Measurements from ENCODE around the gene THEM5.
"Not testable (repeated sequence)": the region's sequence is repeated elsewhere in the genome, so short reads cannot be mapped to it uniquely, and the experiment has no call there.

THEM5 gene

DNA sequence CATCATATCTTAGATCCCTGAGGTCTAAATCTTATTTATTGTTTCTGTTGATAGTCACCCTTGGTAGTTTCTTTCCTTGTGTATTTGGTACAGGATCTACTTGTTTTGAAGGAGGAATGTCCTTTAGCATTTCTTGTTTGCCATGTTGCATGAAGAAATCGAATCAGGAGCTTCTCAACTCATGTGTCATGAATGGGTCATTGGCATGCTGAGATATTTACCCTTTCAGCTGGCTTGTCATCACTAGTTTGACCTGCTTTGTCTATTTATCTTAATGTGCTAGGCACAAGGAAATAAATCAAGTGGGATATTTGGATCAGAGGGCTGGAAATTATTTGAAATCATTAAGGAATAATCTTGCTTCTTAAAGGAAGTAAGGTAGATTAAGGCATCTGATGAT, 32.0 kb upstream of the THEM5 start:
- Histone ChIP-seq H3K27me3 (ENCODE audit: control insufficient read depth, insufficient read depth, low read length, poor library complexity, severe bottlenecking) (no peaks in the 10 kb centered on the region), H3K4me1 (ENCODE audit: control insufficient read depth, insufficient read depth, low read length) (no peaks in the 10 kb centered on the region), H3K9me3 (ENCODE audit: control insufficient read depth, low read length) (no peaks in the 10 kb centered on the region), H3K27ac (ENCODE audit: insufficient read depth, low read depth, low read length, poor library complexity, severe bottlenecking) (no peak overlapping the region), H3K36me3 (ENCODE audit: control insufficient read depth, insufficient read depth, low read length) (no peaks in the 10 kb centered on the region), H3K4me3 (ENCODE audit: insufficient read depth, low read depth, low read length) (no peak overlapping the region)
- 92 to 93% methylated on average over 1 of the region's 1 CpG for WGBS, 2 experiments

DNA sequence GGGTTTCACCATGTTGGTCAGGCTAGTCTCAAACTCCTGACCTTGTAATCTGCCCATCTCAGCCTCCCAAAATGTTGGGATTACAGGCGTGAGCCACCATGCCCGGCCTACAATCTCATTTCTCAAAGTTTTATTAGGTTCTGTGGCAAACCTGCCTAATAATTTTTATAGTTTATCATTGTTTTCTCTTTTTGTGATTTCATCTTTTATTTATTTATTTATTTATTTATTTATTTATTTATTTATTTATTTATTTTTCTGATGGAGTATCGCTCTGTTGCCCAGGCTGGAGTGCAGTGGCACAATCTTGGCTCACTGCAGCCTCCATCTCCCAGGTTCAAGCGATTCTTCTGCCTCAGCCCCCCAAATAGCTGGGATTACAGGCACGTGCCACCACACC, 31.4 kb upstream of the THEM5 start:
- not testable (repeated sequence) for H3K4me1 ChIP-seq (ENCODE audit: control insufficient read depth, insufficient read depth, low read length); H3K36me3 ChIP-seq (ENCODE audit: control insufficient read depth, insufficient read depth, low read length); H3K27me3 ChIP-seq (ENCODE audit: control insufficient read depth, insufficient read depth, low read length, poor library complexity, severe bottlenecking); H3K27ac ChIP-seq (ENCODE audit: insufficient read depth, low read depth, low read length, poor library complexity, severe bottlenecking); H3K4me3 ChIP-seq (ENCODE audit: insufficient read depth, low read depth, low read length); H3K9me3 ChIP-seq (ENCODE audit: control insufficient read depth, low read length)
- WGBS, 2 experiments, result 90 to 94% methylated on average over 5 of the region's 5 CpGs

DNA sequence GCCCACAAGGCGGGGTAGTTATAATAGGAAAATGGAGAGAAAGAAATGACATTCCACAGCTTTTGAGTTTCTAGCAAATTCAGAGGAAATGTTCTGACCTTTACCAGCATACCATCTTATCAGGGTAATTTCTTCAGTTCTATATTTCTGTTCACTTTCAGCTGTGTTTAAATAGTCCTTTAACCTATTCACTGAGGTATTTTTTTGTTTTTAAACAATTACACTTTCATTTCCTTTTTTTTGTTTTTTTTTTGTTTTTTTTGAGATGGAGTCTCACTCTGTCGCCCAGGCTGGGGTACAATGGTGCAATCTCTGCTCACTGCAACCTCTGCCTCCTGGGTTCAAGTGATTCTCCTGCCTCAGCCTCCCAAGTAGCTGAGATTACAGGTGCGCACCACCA, 30.9 kb upstream of the THEM5 start:
- H3K4me3 ChIP-seq (ENCODE audit: insufficient read depth, low read depth, low read length); H3K36me3 ChIP-seq (ENCODE audit: control insufficient read depth, insufficient read depth, low read length); H3K27me3 ChIP-seq (ENCODE audit: control insufficient read depth, insufficient read depth, low read length, poor library complexity, severe bottlenecking); H3K4me1 ChIP-seq (ENCODE audit: control insufficient read depth, insufficient read depth, low read length); H3K27ac ChIP-seq (ENCODE audit: insufficient read depth, low read depth, low read length, poor library complexity, severe bottlenecking); H3K9me3 ChIP-seq (ENCODE audit: control insufficient read depth, low read length): not testable (repeated sequence)
- 87 to 94% methylated on average over 2 to 3 of the region's 3 CpGs for WGBS, 2 experiments

DNA sequence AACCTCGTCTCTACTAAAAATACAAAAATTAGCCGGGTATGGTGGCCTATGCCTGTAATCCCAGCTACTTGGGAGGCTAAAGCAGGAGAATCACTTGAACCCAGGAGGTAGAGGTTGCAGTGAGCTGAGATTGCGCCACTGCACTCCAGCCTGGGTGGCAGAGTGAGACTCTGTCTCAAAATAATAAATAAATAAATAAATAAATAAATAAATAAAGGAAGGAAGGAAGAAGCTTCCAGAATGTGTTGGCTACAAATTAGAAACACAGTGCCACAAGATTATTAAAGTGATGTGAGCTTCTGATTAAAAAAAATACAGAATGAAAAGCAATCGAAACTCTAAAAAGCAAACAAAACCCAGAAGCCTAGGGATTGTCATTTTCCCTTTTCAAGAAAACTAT, 30.4 kb upstream of the THEM5 start:
- H3K36me3 ChIP-seq (ENCODE audit: control insufficient read depth, insufficient read depth, low read length); H3K4me1 ChIP-seq (ENCODE audit: control insufficient read depth, insufficient read depth, low read length); H3K27ac ChIP-seq (ENCODE audit: insufficient read depth, low read depth, low read length, poor library complexity, severe bottlenecking); H3K27me3 ChIP-seq (ENCODE audit: control insufficient read depth, insufficient read depth, low read length, poor library complexity, severe bottlenecking); H3K4me3 ChIP-seq (ENCODE audit: insufficient read depth, low read depth, low read length); H3K9me3 ChIP-seq (ENCODE audit: control insufficient read depth, low read length): not testable (repeated sequence)
- 95 to 96% methylated on average over 3 of the region's 4 CpGs for WGBS, 2 experiments

DNA sequence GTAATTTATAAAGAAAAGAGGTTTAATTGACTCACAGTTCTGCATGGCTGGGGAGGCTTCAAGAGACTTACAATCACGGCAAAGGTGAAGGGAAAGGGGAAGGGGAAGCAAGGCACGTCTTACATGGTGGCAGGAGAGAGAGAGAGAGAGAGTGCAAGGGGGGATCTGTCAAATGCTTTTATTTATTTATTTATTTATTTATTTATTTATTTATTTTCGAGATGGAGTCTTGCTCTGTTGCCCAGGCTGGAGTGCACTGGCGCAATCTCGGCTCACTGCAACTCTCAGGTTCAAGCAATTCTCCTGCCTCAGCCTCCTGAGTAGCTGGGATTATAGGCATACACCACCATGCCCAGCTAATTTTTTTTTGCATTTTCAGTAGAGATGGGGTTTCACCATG, 29.4 kb upstream of the THEM5 start:
- 93 to 94% methylated on average over 5 of the region's 5 CpGs for WGBS, 2 experiments
- H3K4me3 ChIP-seq (ENCODE audit: insufficient read depth, low read depth, low read length); H3K27ac ChIP-seq (ENCODE audit: insufficient read depth, low read depth, low read length, poor library complexity, severe bottlenecking); H3K9me3 ChIP-seq (ENCODE audit: control insufficient read depth, low read length); H3K4me1 ChIP-seq (ENCODE audit: control insufficient read depth, insufficient read depth, low read length); H3K36me3 ChIP-seq (ENCODE audit: control insufficient read depth, insufficient read depth, low read length); H3K27me3 ChIP-seq (ENCODE audit: control insufficient read depth, insufficient read depth, low read length, poor library complexity, severe bottlenecking): not testable (repeated sequence)

DNA sequence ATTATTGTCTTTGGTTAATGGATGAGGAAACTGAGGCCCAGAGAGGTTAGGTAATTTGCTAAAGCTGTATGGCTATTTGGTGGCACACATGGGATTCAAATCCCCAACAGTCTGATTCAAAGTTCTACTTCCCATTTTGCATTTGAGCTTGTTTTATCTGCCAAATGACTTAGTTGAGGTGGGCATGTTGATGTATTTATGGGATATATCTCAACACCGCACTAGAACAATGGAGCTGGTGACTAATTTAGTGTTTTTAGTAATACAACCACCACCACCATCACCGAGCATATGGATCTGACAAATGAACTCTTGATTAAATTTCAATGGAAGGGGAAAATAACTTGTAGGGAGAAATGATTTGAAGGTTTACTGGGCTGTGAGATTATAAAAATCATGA, 29.0 kb upstream of the THEM5 start:
- no peaks in the 10 kb centered on the region for H3K36me3 ChIP-seq (ENCODE audit: control insufficient read depth, insufficient read depth, low read length)
- H3K4me3 ChIP-seq (ENCODE audit: insufficient read depth, low read depth, low read length), result no peak overlapping the region
- no peaks in the 10 kb centered on the region for H3K27me3 ChIP-seq (ENCODE audit: control insufficient read depth, insufficient read depth, low read length, poor library complexity, severe bottlenecking)
- no peaks in the 10 kb centered on the region for H3K9me3 ChIP-seq (ENCODE audit: control insufficient read depth, low read length)
- no peak overlapping the region for H3K27ac ChIP-seq (ENCODE audit: insufficient read depth, low read depth, low read length, poor library complexity, severe bottlenecking)
- WGBS, 2 experiments, result 80 to 100% methylated on average over 1 to 2 of the region's 2 CpGs
- no peaks in the 10 kb centered on the region for H3K4me1 ChIP-seq (ENCODE audit: control insufficient read depth, insufficient read depth, low read length)

DNA sequence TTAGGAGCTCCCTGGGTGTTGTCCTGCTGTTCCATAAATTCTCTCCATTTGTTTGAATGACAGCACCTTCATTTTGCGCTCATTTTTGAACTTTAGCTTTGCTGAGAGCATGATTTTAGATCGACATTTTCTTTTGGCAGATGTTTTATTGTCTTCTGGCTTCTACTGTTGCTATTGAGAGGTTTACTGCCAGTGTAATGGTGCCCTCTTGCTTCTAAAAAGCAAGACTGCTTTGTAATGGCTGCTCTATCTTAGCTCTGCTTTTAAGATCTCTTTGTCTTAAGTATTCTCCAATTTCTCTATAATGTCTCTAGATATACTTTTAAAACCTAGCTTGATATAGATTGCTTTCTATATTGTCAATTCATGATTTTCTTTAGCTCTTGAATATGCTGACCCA, 28.0 kb upstream of the THEM5 start:
- Histone ChIP-seq H3K27me3 (ENCODE audit: control insufficient read depth, insufficient read depth, low read length, poor library complexity, severe bottlenecking) (no peaks in the 10 kb centered on the region), H3K9me3 (ENCODE audit: control insufficient read depth, low read length) (no peaks in the 10 kb centered on the region), H3K36me3 (ENCODE audit: control insufficient read depth, insufficient read depth, low read length) (no peaks in the 10 kb centered on the region), H3K27ac (ENCODE audit: insufficient read depth, low read depth, low read length, poor library complexity, severe bottlenecking) (no peak overlapping the region), H3K4me1 (ENCODE audit: control insufficient read depth, insufficient read depth, low read length) (no peaks in the 10 kb centered on the region), H3K4me3 (ENCODE audit: insufficient read depth, low read depth, low read length) (no peak overlapping the region)
- 42 to 46% methylated on average over 2 of the region's 2 CpGs for WGBS, 2 experiments

DNA sequence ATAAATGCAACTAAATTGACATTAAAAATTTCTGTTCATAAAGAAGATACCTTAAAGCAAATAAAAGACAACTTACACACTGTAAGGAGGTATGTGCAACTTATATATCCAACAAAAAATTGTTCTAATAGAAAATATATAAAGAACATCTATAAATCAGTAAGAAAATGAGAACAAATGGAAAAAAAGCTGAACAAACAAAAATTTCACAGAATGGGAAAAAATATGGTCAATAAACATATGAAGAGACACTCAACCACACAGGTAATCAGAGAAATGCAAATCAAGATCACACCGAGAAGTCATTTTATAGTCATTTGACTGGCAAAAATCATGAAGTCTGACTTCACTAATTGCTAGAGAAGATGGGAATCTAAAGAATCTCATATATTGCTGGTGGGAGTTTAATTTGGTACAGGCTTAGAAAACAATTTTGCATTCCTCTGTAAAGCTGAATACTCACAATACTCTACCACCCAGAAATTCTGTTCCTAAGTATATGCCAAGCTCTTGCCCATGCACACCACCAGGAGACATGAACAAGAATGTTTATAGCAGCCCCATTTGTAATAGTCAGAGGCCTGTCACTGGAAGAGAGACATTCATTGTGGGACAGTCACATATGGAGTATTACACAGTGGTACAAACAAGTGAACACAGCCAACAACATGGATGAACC, 22.0 kb upstream of the THEM5 start:
- Histone ChIP-seq H3K36me3 (ENCODE audit: control insufficient read depth, insufficient read depth, low read length) (no peaks in the 10 kb centered on the region), H3K27ac (ENCODE audit: insufficient read depth, low read depth, low read length, poor library complexity, severe bottlenecking) (no peak overlapping the region), H3K9me3 (ENCODE audit: control insufficient read depth, low read length) (no peaks in the 10 kb centered on the region), H3K4me1 (ENCODE audit: control insufficient read depth, insufficient read depth, low read length) (peaks cover 5% of the 10 kb centered on the region), H3K27me3 (ENCODE audit: control insufficient read depth, insufficient read depth, low read length, poor library complexity, severe bottlenecking) (no peaks in the 10 kb centered on the region), H3K4me3 (ENCODE audit: insufficient read depth, low read depth, low read length) (no peak overlapping the region)
- 89 to 100% methylated on average over 1 of the region's 1 CpG for WGBS, 2 experiments

DNA sequence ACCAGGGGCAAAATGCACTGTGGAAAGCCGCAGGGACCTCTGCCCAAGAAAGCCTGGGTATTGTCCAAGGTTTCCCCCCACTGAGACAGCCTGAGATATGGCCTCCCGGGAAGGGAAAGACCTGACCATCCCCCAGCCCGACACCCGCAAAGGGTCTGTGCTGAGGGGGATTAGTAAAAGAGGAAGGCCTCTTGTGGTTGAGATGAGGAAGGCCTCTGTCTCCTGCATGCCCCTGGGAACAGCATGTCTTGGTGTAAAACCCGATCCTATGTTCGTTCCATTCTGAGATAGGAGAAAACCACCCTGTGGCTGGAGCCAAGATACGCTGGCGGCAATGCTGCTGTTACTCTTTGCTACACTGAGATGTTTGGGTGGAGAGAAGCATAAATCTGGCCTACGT, 19.3 kb upstream of the THEM5 start:
- H3K4me1 ChIP-seq (ENCODE audit: control insufficient read depth, insufficient read depth, low read length); H3K9me3 ChIP-seq (ENCODE audit: control insufficient read depth, low read length); H3K27me3 ChIP-seq (ENCODE audit: control insufficient read depth, insufficient read depth, low read length, poor library complexity, severe bottlenecking); H3K4me3 ChIP-seq (ENCODE audit: insufficient read depth, low read depth, low read length); H3K27ac ChIP-seq (ENCODE audit: insufficient read depth, low read depth, low read length, poor library complexity, severe bottlenecking); H3K36me3 ChIP-seq (ENCODE audit: control insufficient read depth, insufficient read depth, low read length): not testable (repeated sequence)
- 45 to 48% methylated on average over 8 to 9 of the region's 9 CpGs for WGBS, 2 experiments

DNA sequence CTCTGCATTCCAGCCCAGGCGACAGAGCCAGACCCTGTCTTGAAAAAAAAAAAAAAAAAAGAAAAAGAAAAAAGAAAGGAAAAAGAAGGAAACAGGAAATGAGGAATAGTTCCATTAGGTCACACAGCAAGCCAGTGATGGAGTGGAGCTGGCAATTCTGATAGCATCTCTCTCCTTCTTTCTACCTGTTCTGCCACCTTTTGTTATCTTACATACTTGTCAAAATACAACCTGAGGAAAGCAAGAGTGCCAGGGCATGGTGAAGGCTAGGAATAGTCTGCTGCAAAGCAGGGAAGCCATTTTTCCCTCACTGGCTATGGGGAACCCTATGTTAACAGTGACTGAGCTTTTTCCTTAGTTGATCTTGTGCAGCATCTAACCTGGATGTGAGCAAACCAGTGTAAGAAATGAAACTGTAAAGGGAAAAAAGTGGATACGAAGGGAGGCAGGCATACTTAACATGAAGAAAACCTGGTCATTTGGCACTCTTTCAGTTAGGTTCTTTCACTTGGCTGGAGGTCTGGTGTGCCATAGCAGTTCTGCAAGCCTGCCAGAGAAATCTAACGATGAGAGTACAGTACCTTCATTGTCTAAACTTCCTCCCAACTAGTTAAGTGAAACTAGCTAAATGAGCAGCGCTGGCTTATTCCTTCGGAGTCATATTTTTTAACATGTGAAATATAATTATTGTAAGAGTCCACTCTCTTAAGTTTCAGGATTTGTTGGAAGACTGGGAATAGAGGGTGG, 17.9 kb upstream of the THEM5 start:
- Histone ChIP-seq H3K36me3 (ENCODE audit: control insufficient read depth, insufficient read depth, low read length) (no peaks in the 10 kb centered on the region), H3K27ac (ENCODE audit: insufficient read depth, low read depth, low read length, poor library complexity, severe bottlenecking) (no peak overlapping the region), H3K27me3 (ENCODE audit: control insufficient read depth, insufficient read depth, low read length, poor library complexity, severe bottlenecking) (no peaks in the 10 kb centered on the region), H3K9me3 (ENCODE audit: control insufficient read depth, low read length) (no peaks in the 10 kb centered on the region), H3K4me1 (ENCODE audit: control insufficient read depth, insufficient read depth, low read length) (peaks cover 5% of the 10 kb centered on the region), H3K4me3 (ENCODE audit: insufficient read depth, low read depth, low read length) (no peak overlapping the region)
- 89 to 92% methylated on average over 3 to 4 of the region's 5 CpGs for WGBS, 2 experiments
